GM12891 (cell line): Measurements from ENCODE around the gene REL.

Source experiments
- DNase-seq: peaks from one replicate; pipeline ENCODE4 v3.0.0; 2011; ENCODE audit warnings: low spot score; ENCODE audit not compliant: insufficient read length
- FAIRE-seq: peaks from 2 replicates; lab custom pipeline; 2011; peaks lifted over from hg19 to GRCh38; lab: Jason Lieb, UNC
- PAX5 ChIP-seq: IDR thresholded peaks from 2 replicates; pipeline ENCODE4 v1.6.1; 2011; ENCODE audit warnings: low read length, moderate library complexity, mild to moderate bottlenecking; ENCODE audit not compliant: insufficient read depth, severe bottlenecking
- POLR2A ChIP-seq: IDR thresholded peaks from 2 replicates; pipeline ENCODE4 v1.6.1; 2011; ENCODE audit warnings: low read depth, low read length, control low read depth
- POLR2AphosphoS5 ChIP-seq: IDR thresholded peaks from 2 replicates; pipeline ENCODE4 v1.6.1; 2011; ENCODE audit warnings: low read depth, low read length, control low read depth
- POU2F2 ChIP-seq: IDR thresholded peaks from 2 replicates; pipeline ENCODE4 v1.6.1; 2011; ENCODE audit warnings: low read depth, mild to moderate bottlenecking, control low read depth, low read length, moderate library complexity
- SPI1 ChIP-seq: IDR thresholded peaks from 2 replicates; pipeline ENCODE4 v1.6.1; 2011; ENCODE audit warnings: low read depth, low read length, control low read depth
- TAF1 ChIP-seq: IDR thresholded peaks from 2 replicates; pipeline ENCODE4 v1.6.1; 2011; ENCODE audit warnings: low read depth, low read length, control low read depth

The REL gene

GRCh38 chr2:60965499-60965785 lies 84.1 kb downstream of the REL start:
- TF ChIP-seq POLR2A, result no peak
- no peak for TF ChIP-seq PAX5
- TF ChIP-seq SPI1, result no peak
- no peak for TF ChIP-seq POLR2AphosphoS5
- no peak for TF ChIP-seq POU2F2
- TF ChIP-seq TAF1, result no peak
- DNase-seq (no peak), FAIRE-seq (no peak)

- peak; percentile 67 for FAIRE-seq
- TF ChIP-seq POLR2A (no peak), SPI1 (0 out of 2 replicates have a peak, but pooled peaks have one; percentile 14)
- no peak for DNase-seq
These were observed 85.4 kb downstream of the REL start for GRCh38 chr2:60966507-60967405.

- TF ChIP-seq SPI1 (no peak), POU2F2 (no peak), POLR2AphosphoS5 (no peak), PAX5 (no peak), TAF1 (no peak), POLR2A (no peak)
- peak; percentile 31 for FAIRE-seq
- DNase-seq, result no peak
These were observed 91.7 kb downstream of the REL start for GRCh38 chr2:60972889-60973656.

- TF ChIP-seq POU2F2, result no peak
- no peak for TF ChIP-seq POLR2A
- no peak for TF ChIP-seq SPI1
- TF ChIP-seq POLR2AphosphoS5, result no peak
- no peak for TF ChIP-seq TAF1
- no peak for TF ChIP-seq PAX5
- DNase-seq (no peak), FAIRE-seq (no peak)
These were observed 92.3 kb downstream of the REL start for GRCh38 chr2:60973705-60974104.

- DNase-seq (no peak), FAIRE-seq (no peak)
- TF ChIP-seq SPI1, result no peak
- TF ChIP-seq PAX5, result no peak
- no peak for TF ChIP-seq POU2F2
- no peak for TF ChIP-seq POLR2A
- TF ChIP-seq TAF1, result no peak
- TF ChIP-seq POLR2AphosphoS5, result no peak
These were observed 93.3 kb downstream of the REL start for GRCh38 chr2:60974652-60975051.
